Activated CD4-positive, alpha-beta T cell treated with anti-CD3 and anti-CD28 coated beads, Interleukin-2, amount 10 ng/mL, durations not matched to agents 7 days and 5 days (primary cell): ENCODE data around the gene ASCC2. TPM values are rescaled to one million over a fixed set of nuclear protein-coding genes. Genes with fewer than 3 reads are reported as not detected.
"Not testable (repeated sequence)": the region's sequence is repeated elsewhere in the genome, so short reads cannot be mapped to it uniquely, and the experiment has no call there.

Source experiments
- CTCF ChIA-PET: fragments of 350-600 bp; sonication (Branson Sonifier 250); formaldehyde crosslinking; loops from one replicate; lab custom pipeline; 2021; ENCODE audit warnings: antibody characterized with exemption; lab: Charles Lee
- POLR2A ChIA-PET: fragments of 350-600 bp; sonication (Branson Sonifier 250); formaldehyde crosslinking; loops from one replicate; lab custom pipeline; 2021; ENCODE audit warnings: antibody characterized with exemption; lab: Charles Lee
- DNase-seq: peaks from one replicate; pipeline ENCODE4 v3.0.0-alpha.2; 2020
- H3K27ac Mint-ChIP-seq: one replicate; pipeline ENCODE4 v1.8.0; 2021; ENCODE audit warnings: mild to moderate bottlenecking, moderate library complexity, mixed read lengths
- H3K27me3 Mint-ChIP-seq: one replicate; pipeline ENCODE4 v1.8.0; 2021; ENCODE audit warnings: mixed read lengths
- H3K36me3 Mint-ChIP-seq: one replicate; pipeline ENCODE4 v1.8.0; 2021; ENCODE audit warnings: low read depth, mixed read lengths
- H3K4me1 Mint-ChIP-seq: one replicate; pipeline ENCODE4 v1.8.0; 2021; ENCODE audit warnings: mixed read lengths
- H3K4me3 Mint-ChIP-seq: one replicate; pipeline ENCODE4 v1.8.0; 2021; ENCODE audit warnings: mild to moderate bottlenecking, moderate library complexity, mixed read lengths
- H3K9me3 Mint-ChIP-seq: one replicate; pipeline ENCODE4 v1.8.0; 2021; ENCODE audit warnings: mixed read lengths
- total RNA-seq, 2 experiments: library from RNA; stranded (reverse); gene quantifications; one replicate each; pipeline ENCODE4 v1.2.3, GENCODE V29; 2021

ASCC2 gene
- total RNA-seq, 2 experiments from 2014 or later: 92.4 to 96.4 TPM

DNA sequence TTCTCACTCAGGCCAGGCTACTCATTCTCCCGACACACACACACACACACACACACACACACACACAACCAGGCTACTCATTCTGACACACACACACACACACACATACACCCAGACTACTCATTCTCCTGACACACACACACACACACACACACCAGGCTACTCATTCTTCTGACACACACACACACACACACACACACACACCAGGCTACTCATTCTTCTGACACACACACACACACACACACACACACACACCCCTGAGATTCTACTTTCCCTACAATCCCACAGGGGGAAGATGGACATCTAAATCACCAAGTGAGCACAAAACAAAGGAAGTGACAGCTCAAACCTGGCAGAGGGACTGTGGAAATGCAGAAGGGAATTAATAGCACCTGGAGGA, 10.3 kb downstream of the ASCC2 start:
- H3K27me3 Mint-ChIP-seq, H3K4me3 Mint-ChIP-seq, H3K27ac Mint-ChIP-seq, H3K4me1 Mint-ChIP-seq, POLR2A ChIA-PET, H3K9me3 Mint-ChIP-seq, DNase-seq: not testable (repeated sequence)
- CTCF ChIA-PET: interaction anchor here (0.6 kb wide), 1 partner anchor 577 kb away, joined by 3 read pairs; no protein-coding TSS in a partner anchor
- H3K36me3 Mint-ChIP-seq: peaks cover 39% of the 10 kb centered on the region

DNA sequence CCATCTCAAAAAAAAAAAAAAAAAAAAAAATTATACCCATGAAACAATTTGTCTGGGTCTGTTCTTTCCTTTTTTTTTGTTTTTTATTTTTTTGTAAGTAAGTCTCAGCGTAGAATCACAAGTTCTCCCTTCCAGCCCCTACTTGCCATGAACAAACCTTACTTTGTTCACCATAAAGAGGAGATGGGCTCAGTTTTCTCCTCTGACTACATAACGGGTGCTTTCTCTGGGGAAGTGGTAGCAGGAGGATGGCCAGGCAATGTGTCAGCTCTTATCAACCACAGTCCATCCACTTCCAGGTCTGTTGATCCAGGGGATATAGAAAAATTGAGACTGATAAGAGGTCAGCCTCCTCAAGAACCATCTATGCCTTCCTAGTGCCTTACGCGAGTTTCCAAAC, 11.0 kb downstream of the ASCC2 start:
- POLR2A ChIA-PET: no interaction called here
- H3K4me3 Mint-ChIP-seq: no peak overlapping the region
- no peak overlapping the region for H3K27ac Mint-ChIP-seq
- peaks cover 40% of the 10 kb centered on the region for H3K36me3 Mint-ChIP-seq
- CTCF ChIA-PET: interaction anchor here (0.6 kb wide), 1 partner anchor 577 kb away, joined by 3 read pairs; no protein-coding TSS in a partner anchor
- DNase-seq: no peak
- H3K27me3 Mint-ChIP-seq: no peaks in the 10 kb centered on the region
- H3K4me1 Mint-ChIP-seq: peaks cover 11% of the 10 kb centered on the region
- H3K9me3 Mint-ChIP-seq: no peaks in the 10 kb centered on the region

DNA sequence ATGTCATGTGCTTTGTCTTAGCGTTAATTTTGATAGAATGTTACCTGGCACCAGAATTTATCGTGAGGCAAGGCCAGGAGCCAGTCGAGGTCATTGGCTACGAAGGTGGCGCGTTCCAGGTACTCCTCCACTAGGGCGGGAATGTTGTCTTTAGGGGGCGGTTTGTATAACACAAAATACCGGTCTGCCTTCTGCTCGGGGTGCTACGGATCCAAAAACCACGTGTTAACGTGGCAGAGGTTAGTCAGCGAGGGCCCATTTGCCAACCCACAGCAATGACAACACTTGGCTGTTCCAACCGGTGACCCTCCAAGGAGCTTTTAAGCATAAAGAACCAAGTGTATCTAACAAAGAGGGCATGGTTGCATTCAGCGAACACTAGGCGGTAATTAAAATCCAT, 12.5 kb downstream of the ASCC2 start:
- POLR2A ChIA-PET: interaction anchor here (0.7 kb wide), 1 partner anchor 272 kb away, joined by 4 read pairs; no protein-coding TSS in a partner anchor
- Mint-ChIP-seq H3K27ac (no peak overlapping the region), H3K27me3 (no peaks in the 10 kb centered on the region), H3K36me3 (peaks cover 40% of the 10 kb centered on the region), H3K4me3 (no peak overlapping the region), H3K9me3 (no peaks in the 10 kb centered on the region), H3K4me1 (peaks cover 19% of the 10 kb centered on the region)
- DNase-seq: no peak
- CTCF ChIA-PET: no interaction called here

DNA sequence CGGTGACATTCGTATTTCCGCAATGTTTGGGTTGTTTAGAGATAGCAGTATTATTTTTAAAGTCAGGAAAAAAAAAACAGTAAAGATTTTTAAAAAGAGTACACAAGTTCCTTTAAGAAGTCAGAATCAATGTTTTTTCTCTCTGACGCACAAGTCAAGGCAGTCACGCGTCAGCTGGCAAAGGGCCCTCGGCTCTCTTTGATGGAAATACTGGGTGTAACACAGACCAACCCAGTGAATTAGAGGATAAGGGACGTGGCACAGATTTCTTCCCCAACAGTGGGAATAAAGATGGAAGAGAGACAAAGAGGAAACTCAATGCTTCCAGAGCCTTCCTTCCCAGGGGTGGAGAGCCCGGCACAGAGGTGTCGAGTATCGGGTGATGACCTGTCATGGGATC, 13.4 kb downstream of the ASCC2 start:
- H3K4me1 Mint-ChIP-seq: peaks cover 19% of the 10 kb centered on the region
- H3K27me3 Mint-ChIP-seq: no peaks in the 10 kb centered on the region
- ChIA-PET CTCF (no interaction called here), POLR2A (no interaction called here)
- H3K9me3 Mint-ChIP-seq: no peaks in the 10 kb centered on the region
- DNase-seq: no peak
- no peak overlapping the region for H3K27ac Mint-ChIP-seq
- H3K36me3 Mint-ChIP-seq: peaks cover 39% of the 10 kb centered on the region
- no peak overlapping the region for H3K4me3 Mint-ChIP-seq

DNA sequence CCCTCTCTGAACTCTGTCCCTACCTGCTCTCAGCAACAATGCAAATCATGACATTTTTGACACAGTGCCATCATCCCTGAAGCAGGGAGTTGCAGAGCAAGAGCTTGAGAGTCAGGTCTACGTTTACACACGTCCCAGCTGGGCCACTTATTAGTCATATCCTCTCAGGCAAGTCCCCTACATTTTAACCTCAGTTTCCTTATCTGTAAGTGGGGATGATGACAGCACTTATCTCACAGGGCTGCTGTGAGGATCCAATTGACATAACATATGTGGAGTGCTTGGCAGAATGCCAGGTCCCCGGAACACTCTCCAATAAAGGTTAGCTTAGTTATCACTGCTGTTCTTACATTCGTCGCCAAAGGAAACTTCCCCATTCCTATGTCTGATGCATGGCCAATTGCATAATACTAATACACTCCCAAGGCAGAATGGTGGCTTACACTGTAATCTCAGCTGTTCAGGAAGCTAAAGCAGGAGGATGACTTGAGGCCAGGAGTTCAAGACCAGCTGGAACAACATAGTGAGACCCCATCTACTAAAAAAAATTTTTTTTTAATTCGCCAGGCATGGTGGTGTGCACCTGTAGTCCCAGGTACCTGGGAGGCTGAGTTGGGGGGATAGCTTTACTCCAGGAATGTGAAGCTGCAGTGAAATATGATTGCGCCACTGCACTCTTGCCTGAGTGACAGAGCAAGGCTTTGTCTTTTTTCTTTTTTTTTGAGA, 16.6 kb downstream of the ASCC2 start:
- Mint-ChIP-seq H3K36me3 (peaks cover 45% of the 10 kb centered on the region), H3K27me3 (no peaks in the 10 kb centered on the region), H3K4me3 (no peak overlapping the region), H3K4me1 (peaks cover 15% of the 10 kb centered on the region), H3K9me3 (no peaks in the 10 kb centered on the region), H3K27ac (peak overlapping the region; percentile 81)
- ChIA-PET POLR2A (no interaction called here), CTCF (interaction anchor here (0.5 to 1.4 kb wide), 6 partner anchors 8 to 341 kb away, joined by 3 to 4 read pairs (median 3); partner anchors contain the start of gene ASCC2)
- peak; percentile 24 for DNase-seq

DNA sequence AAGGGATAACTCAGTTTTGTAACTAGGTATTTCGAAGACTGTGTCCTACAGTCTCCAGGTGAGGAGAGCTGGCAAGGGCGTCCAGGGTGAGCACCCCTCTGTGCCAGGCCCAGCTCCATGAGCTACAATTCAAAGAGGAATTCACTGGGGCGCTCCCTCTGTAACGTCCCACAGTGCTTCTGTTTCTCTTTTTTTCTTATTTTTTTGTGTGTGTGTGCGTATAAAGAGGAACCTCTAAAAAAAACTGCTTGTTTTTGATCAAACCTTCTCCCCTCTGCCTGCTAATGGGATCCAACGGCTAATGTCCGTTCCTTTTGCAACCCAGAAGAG, 17.1 kb downstream of the ASCC2 start:
- H3K36me3 Mint-ChIP-seq: peaks cover 43% of the 10 kb centered on the region

DNA sequence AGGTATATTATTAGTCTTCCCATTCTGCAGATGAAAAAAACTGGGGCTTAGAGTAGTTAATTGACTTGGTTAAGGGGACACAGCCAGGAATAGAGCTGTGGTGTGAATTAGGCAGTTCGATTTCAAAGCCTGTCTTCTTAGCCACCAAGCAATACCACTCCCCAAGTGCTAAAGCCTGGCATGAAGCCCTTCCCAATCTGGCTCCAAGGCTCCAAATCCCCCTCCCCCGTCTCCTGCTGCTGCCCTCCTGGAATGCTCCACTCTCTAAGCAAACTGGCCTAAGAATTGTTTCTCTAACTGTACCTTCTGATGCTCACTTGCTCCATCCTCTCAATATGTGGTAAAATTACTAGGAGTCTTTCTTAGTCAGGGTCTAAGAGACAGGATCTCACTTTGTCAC, 18.6 kb downstream of the ASCC2 start:
- peaks cover 40% of the 10 kb centered on the region for H3K36me3 Mint-ChIP-seq
- H3K4me1 Mint-ChIP-seq: peaks cover 15% of the 10 kb centered on the region
- H3K27me3 Mint-ChIP-seq: no peaks in the 10 kb centered on the region
- POLR2A ChIA-PET: no interaction called here
- H3K4me3 Mint-ChIP-seq: no peak overlapping the region
- CTCF ChIA-PET: interaction anchor here (0.6 kb wide), 1 partner anchor 976 kb away, joined by 4 read pairs; no protein-coding TSS in a partner anchor
- DNase-seq: no peak
- no peaks in the 10 kb centered on the region for H3K9me3 Mint-ChIP-seq
- no peak overlapping the region for H3K27ac Mint-ChIP-seq

More for the DNA sequence above, 17.1 kb downstream of the ASCC2 start:
- Mint-ChIP-seq H3K27me3 (no peaks in the 10 kb centered on the region), H3K4me3 (no peak overlapping the region), H3K27ac (peak overlapping the region; percentile 81), H3K9me3 (no peaks in the 10 kb centered on the region), H3K4me1 (peaks cover 15% of the 10 kb centered on the region)
- CTCF ChIA-PET: interaction anchor here (0.5 to 1.4 kb wide), 5 partner anchors 9 to 340 kb away, joined by 3 to 4 read pairs (median 3); partner anchors contain the start of gene ASCC2
- POLR2A ChIA-PET: no interaction called here
- DNase-seq: no peak

DNA sequence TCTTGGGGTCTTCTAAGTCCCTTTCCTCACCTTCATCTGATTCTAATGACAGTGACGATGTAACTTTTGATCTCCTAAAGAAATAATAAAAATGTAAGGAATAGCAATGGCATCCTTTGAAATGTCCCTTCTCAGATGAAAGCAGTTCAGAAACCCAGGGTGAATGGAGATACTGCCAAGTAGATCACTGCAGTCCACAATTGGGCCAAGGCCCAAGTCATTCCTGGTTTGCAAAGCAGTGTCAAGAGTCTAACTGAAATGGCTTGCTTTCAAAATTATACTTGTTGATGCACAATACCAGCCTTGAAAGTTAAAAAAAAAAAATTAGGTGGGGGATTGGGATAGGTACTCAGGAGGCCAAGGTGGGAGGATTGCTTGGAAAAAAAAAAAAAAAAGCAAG, 20.4 kb downstream of the ASCC2 start:
- no peak overlapping the region for H3K4me3 Mint-ChIP-seq
- H3K36me3 Mint-ChIP-seq: peaks cover 50% of the 10 kb centered on the region
- H3K4me1 Mint-ChIP-seq: peaks cover 12% of the 10 kb centered on the region
- H3K9me3 Mint-ChIP-seq: no peaks in the 10 kb centered on the region
- no peak for DNase-seq
- no peak overlapping the region for H3K27ac Mint-ChIP-seq
- CTCF ChIA-PET: interaction anchor here (0.6 kb wide), 2 partner anchors 45 to 347 kb away, joined by 3 to 6 read pairs; no protein-coding TSS in a partner anchor
- H3K27me3 Mint-ChIP-seq: no peaks in the 10 kb centered on the region
- POLR2A ChIA-PET: no interaction called here

DNA sequence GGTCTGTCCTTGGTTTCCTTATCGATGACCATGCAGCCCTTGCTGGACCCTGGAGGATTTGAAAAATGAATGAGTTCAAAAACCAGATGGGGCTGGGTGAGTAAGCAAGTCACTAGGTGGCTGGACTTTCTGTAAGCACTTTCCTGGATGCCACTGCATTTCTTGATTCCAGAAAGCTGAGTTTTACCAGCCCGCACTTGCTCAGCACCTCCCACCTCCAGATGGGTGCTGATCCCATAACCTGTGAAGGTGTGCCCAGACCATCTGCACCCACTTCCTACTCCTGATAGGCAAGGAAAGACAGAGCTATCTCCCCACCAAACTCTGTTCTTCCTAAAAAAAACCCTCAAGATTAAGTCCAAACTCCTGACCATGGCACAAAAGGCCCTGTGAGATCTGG, 21.1 kb downstream of the ASCC2 start:
- H3K4me3 Mint-ChIP-seq: no peak overlapping the region
- ChIA-PET CTCF (interaction anchor here (1.5 kb wide), 1 partner anchor 13 kb away, joined by 3 read pairs; no protein-coding TSS in a partner anchor), POLR2A (no interaction called here)
- H3K9me3 Mint-ChIP-seq: no peaks in the 10 kb centered on the region
- no peak for DNase-seq
- no peak overlapping the region for H3K27ac Mint-ChIP-seq
- peaks cover 52% of the 10 kb centered on the region for H3K36me3 Mint-ChIP-seq
- no peaks in the 10 kb centered on the region for H3K27me3 Mint-ChIP-seq
- H3K4me1 Mint-ChIP-seq: peaks cover 7% of the 10 kb centered on the region

DNA sequence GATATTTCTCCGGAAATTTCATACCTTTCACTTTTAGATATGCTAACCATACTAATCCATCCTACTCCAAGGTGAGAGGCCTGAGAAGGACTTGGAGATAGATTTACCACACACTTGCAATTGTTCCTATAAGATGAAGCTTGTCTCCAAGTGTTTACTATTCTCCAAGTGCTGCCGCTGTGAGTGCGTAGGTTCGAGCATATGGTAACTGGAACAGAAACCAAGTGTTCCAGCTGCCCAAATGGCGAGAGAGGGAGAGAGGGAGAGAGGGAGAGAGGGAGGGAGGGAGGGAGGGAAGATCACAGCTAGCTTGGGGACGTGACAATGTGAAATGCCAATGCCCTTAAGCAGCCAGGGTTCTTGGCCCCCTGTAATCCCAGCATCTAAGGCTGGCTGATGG, 21.5 kb downstream of the ASCC2 start:
- peaks cover 6% of the 10 kb centered on the region for H3K4me1 Mint-ChIP-seq
- H3K4me3 Mint-ChIP-seq: no peak overlapping the region
- CTCF ChIA-PET: interaction anchor here (1.2 to 1.5 kb wide), 3 partner anchors 11 to 14 kb away, joined by 3 to 4 read pairs (median 3); no protein-coding TSS in a partner anchor
- H3K36me3 Mint-ChIP-seq: peaks cover 55% of the 10 kb centered on the region
- DNase-seq: no peak
- POLR2A ChIA-PET: no interaction called here
- H3K27ac Mint-ChIP-seq: no peak overlapping the region
- H3K27me3 Mint-ChIP-seq: no peaks in the 10 kb centered on the region
- no peaks in the 10 kb centered on the region for H3K9me3 Mint-ChIP-seq

DNA sequence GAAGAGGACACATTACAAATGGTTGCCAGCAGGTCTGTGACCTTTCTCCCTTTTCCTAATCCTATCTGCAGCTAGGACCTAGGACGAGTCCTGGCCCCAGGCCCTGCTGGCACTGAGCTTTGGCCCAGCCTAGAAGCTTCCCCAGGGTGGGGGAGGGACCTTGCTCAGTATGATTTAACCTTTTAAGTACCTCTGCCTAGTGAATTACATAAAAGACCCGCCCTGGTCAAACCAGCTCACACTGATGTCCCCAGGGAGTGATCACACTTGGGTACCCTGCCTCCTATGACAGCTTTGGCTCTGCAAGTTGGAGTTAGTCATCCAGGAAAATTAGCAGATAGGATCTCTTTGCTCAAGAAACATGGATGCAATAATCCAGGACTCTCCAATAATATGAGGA, 21.9 kb downstream of the ASCC2 start:
- Mint-ChIP-seq H3K27me3 (no peaks in the 10 kb centered on the region), H3K4me3 (no peak overlapping the region), H3K36me3 (peaks cover 53% of the 10 kb centered on the region), H3K27ac (no peak overlapping the region), H3K9me3 (no peaks in the 10 kb centered on the region), H3K4me1 (peaks cover 2% of the 10 kb centered on the region)
- no peak for DNase-seq
- ChIA-PET POLR2A (no interaction called here), CTCF (interaction anchor here (1.2 to 1.5 kb wide), 3 partner anchors 10 to 14 kb away, joined by 3 to 4 read pairs (median 3); no protein-coding TSS in a partner anchor)

DNA sequence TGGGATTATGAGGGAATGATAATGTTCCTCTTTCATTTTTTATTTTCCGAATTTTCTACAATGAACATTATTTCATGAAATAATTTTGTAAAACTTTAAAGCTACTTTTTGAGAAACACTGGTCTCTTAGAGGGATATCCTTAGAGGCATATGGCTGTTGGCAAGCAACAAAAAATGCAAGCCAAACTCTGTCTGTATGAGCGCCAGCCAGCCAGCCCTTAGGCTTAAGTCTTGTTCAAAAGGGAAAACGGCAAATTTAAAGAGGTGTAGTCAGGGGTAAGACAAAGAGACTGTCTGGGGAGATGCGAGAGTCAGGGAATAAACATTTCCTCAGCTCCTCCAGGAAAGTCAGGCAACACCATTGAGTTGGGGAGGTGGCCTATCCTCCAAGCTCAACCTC, 22.5 kb downstream of the ASCC2 start:
- DNase-seq: no peak
- Mint-ChIP-seq H3K27me3 (no peaks in the 10 kb centered on the region), H3K36me3 (peaks cover 54% of the 10 kb centered on the region), H3K9me3 (no peaks in the 10 kb centered on the region), H3K4me3 (no peak overlapping the region), H3K27ac (no peak overlapping the region), H3K4me1 (no peaks in the 10 kb centered on the region)
- ChIA-PET POLR2A (no interaction called here), CTCF (interaction anchor here (1.1 to 1.5 kb wide), 5 partner anchors 10 to 226 kb away, joined by 3 to 4 read pairs (median 3); no protein-coding TSS in a partner anchor)

DNA sequence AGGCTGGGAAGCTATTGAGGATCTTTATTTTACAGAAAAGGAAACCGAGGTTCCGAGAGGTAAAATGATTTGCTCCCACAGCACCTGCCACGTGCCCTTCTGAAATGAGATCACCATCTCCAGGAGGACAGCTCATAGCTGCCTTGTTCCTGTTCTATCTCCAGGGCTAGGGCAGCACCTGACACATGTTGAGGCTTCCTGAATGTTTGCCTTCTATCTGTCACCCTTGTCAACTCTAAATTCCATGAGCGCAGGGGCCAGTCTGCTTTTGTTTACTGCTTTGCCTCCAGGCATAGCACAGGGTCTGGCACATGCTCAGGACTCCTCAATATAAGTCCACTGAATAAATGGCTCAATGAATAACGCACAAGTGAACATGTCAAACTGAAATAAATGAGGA, 24.1 kb downstream of the ASCC2 start:
- no peaks in the 10 kb centered on the region for H3K27me3 Mint-ChIP-seq
- H3K36me3 Mint-ChIP-seq: peaks cover 54% of the 10 kb centered on the region
- no peak overlapping the region for H3K27ac Mint-ChIP-seq
- no peaks in the 10 kb centered on the region for H3K9me3 Mint-ChIP-seq
- no peak for DNase-seq
- POLR2A ChIA-PET: interaction anchor here (0.5 kb wide), 1 partner anchor 236 kb away, joined by 3 read pairs; no protein-coding TSS in a partner anchor
- H3K4me1 Mint-ChIP-seq: no peaks in the 10 kb centered on the region
- no peak overlapping the region for H3K4me3 Mint-ChIP-seq
- CTCF ChIA-PET: no interaction called here
